ENCODE results near the gene SLC25A30.

Gene SLC25A30

GRCh38 chr13:45356966-45357672, 61.1 kb downstream of the SLC25A30 start:
- TF ChIP-seq CTCF (IDR thresholded peaks at IDR 0.05): no peak

GRCh38 chr13:45353895-45354294, 64.3 kb downstream of the SLC25A30 start:
- no peak for TF ChIP-seq CTCF (IDR thresholded peaks at IDR 0.05)

- no peak for TF ChIP-seq CTCF (IDR thresholded peaks at IDR 0.05)
Measured at GRCh38 chr13:45352031-45352430, 66.1 kb downstream of the SLC25A30 start.

- no peak for TF ChIP-seq CTCF (IDR thresholded peaks at IDR 0.05)
Measured at GRCh38 chr13:45350152-45350551, 68.0 kb downstream of the SLC25A30 start.

GRCh38 chr13:45349438-45349837, 68.7 kb downstream of the SLC25A30 start:
- no peak for TF ChIP-seq CTCF (IDR thresholded peaks at IDR 0.05)

All from LNCAP (cell line).